Stimulated activated CD4-positive, alpha-beta T cell treated with anti-CD3 and anti-CD28 coated beads, TNF-alpha, amount 100 ng/mL, for 4 hours (primary cell): ENCODE results near the gene NKAIN2.

ENCODE experiments used
- DNase-seq, 3 experiments: peaks; one replicate each; pipeline ENCODE4 v3.0.0-alpha.2; 2020; ENCODE audit warnings: low read depth in 3 of 3

Gene NKAIN2

GRCh38 chr6:124823240-124824111 is 1019.8 kb downstream of the NKAIN2 start:
- no peak for DNase-seq

GRCh38 chr6:124825564-124825963 is 1021.9 kb downstream of the NKAIN2 start:
- no peak for DNase-seq

- no peak for DNase-seq
Measured at GRCh38 chr6:124829822-124830221, 1026.2 kb downstream of the NKAIN2 start.

GRCh38 chr6:124830506-124830905 is 1026.8 kb downstream of the NKAIN2 start:
- DNase-seq, result no peak

- no peak for DNase-seq
Measured at GRCh38 chr6:124854338-124854922, 1050.8 kb downstream of the NKAIN2 start.

GRCh38 chr6:124857746-124858145 is 1054.1 kb downstream of the NKAIN2 start:
- no peak for DNase-seq

- DNase-seq, result no peak
Measured at GRCh38 chr6:124858564-124858963, 1054.9 kb downstream of the NKAIN2 start.

- no peak for DNase-seq
Measured at GRCh38 chr6:124859366-124859765, 1055.7 kb downstream of the NKAIN2 start.

- DNase-seq, result no peak
Measured at GRCh38 chr6:124866040-124866439, 1062.4 kb downstream of the NKAIN2 start.

GRCh38 chr6:124867121-124867520 is 1063.5 kb downstream of the NKAIN2 start:
- DNase-seq, result no peak

GRCh38 chr6:124868481-124868880 is 1064.8 kb downstream of the NKAIN2 start:
- DNase-seq, result no peak

GRCh38 chr6:124869416-124869815 is 1065.8 kb downstream of the NKAIN2 start:
- no peak for DNase-seq

GRCh38 chr6:124870611-124871459 is 1067.2 kb downstream of the NKAIN2 start:
- DNase-seq, result no peak

GRCh38 chr6:124872361-124873065 is 1068.8 kb downstream of the NKAIN2 start:
- DNase-seq, result no peak

- no peak for DNase-seq
Measured at GRCh38 chr6:124873066-124873410, 1069.4 kb downstream of the NKAIN2 start.
